GM12878 (cell line): ENCODE measurements around the gene FCHSD2. TPM values are rescaled to one million over a fixed set of nuclear protein-coding genes. Genes with fewer than 3 reads are reported as not detected.
A peak's percentile ranks its signal among the peaks of the same experiment; 100 is the strongest.

Experiments used
- ATAC-seq: fragments of 200-7000 bp; cut with Tn5 transposase; 3 replicates; pipeline ENCODE4 v1.9.1; 2020; ENCODE audit warnings: mild to moderate bottlenecking, moderate library complexity
- BruUV-seq: library from RNA; stranded (reverse); fragments of 400-500 nt; replicated peaks from 2 replicates; lab custom pipeline; 2021; lab: Mats Ljungman, UMichigan
- CTCF ChIA-PET: fragments of 300-600 bp; sonication (Branson Sonifier 250); formaldehyde crosslinking; extraction: SDS; loops from one replicate; lab custom pipeline; 2021; ENCODE audit warnings: inconsistent platforms; lab: Yijun Ruan, JAX
- POLR2A ChIA-PET: fragments of 350-600 bp; formaldehyde crosslinking; extraction: SDS; loops from one replicate; lab custom pipeline; 2021; ENCODE audit warnings: inconsistent platforms; lab: Charles Lee
- RAD21 ChIA-PET: fragments of 300-600 bp; sonication (Branson Sonifier 250); formaldehyde crosslinking; loops from one replicate; lab custom pipeline; 2023; ENCODE audit warnings: antibody characterized with exemption; ENCODE audit not compliant: unreplicated experiment; lab: Charles Lee
- SMC1A ChIA-PET: fragments of 300-600 bp; sonication (Branson Sonifier 250); formaldehyde crosslinking; loops from one replicate; lab custom pipeline; 2023; ENCODE audit not compliant: unreplicated experiment, uncharacterized antibody; lab: Charles Lee
- DNase-seq: peaks from one replicate; pipeline ENCODE4 v3.0.0-alpha.2; 2011; ENCODE audit warnings: low read depth, low spot score
- FAIRE-seq: peaks from 3 replicates; lab custom pipeline; 2011; peaks lifted over from hg19 to GRCh38; lab: Jason Lieb, UNC
- H2AFZ ChIP-seq: 2 replicates; pipeline ENCODE4 v1.6.0; 2011; ENCODE audit warnings: low read depth, low read length, control low read depth; ENCODE audit not compliant: control insufficient read depth
- H3K27ac ChIP-seq: 2 replicates; pipeline ENCODE4 v1.5.1; 2011; ENCODE audit warnings: control low read depth; ENCODE audit not compliant: control insufficient read depth, insufficient read depth
- H3K27me3 ChIP-seq, 2 experiments: replicated peaks in 1 of 2; 2 replicates each; pipeline versions ENCODE4 v1.6.0 to v1.6.1; 2011; ENCODE audit warnings: low read length in 1 of 2; ENCODE audit not compliant: control insufficient read depth in 2 of 2, insufficient read depth in 2 of 2
- H3K36me3 ChIP-seq, 2 experiments: 2 replicates each; pipeline ENCODE4 v1.5.1; 2011; ENCODE audit warnings: low read length in 1 of 2; ENCODE audit not compliant: control insufficient read depth in 2 of 2, insufficient read depth in 2 of 2
- H3K4me1 ChIP-seq: 2 replicates; pipeline ENCODE4 v1.6.1; 2011; ENCODE audit warnings: mild to moderate bottlenecking, low read length, moderate library complexity, mixed read lengths; ENCODE audit not compliant: control insufficient read depth, insufficient read depth
- H3K4me2 ChIP-seq: 2 replicates; pipeline ENCODE4 v1.6.0; 2011; ENCODE audit warnings: control low read depth; ENCODE audit not compliant: control insufficient read depth, insufficient read depth
- H3K4me3 ChIP-seq: fragments of 200-600 bp; sonication (generic); 2 replicates; pipeline ENCODE4 v1.5.1; 2016
- H3K79me2 ChIP-seq: 2 replicates; pipeline ENCODE4 v1.6.0; 2011; ENCODE audit warnings: low read length; ENCODE audit not compliant: control insufficient read depth, insufficient read depth
- H3K9ac ChIP-seq: 2 replicates; pipeline ENCODE4 v1.8.0; 2011; ENCODE audit warnings: low read length, control low read depth, mixed read lengths; ENCODE audit not compliant: control insufficient read depth, insufficient read depth
- H3K9me3 ChIP-seq: replicated peaks from 3 replicates; pipeline ENCODE4 v1.5.1; 2011; ENCODE audit warnings: mild to moderate bottlenecking, low read length; ENCODE audit not compliant: control insufficient read depth, insufficient read depth
- H4K20me1 ChIP-seq: 2 replicates; pipeline ENCODE4 v1.6.0; 2011; ENCODE audit not compliant: control insufficient read depth, insufficient read depth
- ASH2L ChIP-seq: fragments of 300-600, 200-600 bp; sonication (generic); IDR thresholded peaks from 2 replicates; pipeline ENCODE4 v1.6.1; 2017; ENCODE audit warnings: low read depth, mild to moderate bottlenecking, borderline replicate concordance
- BCL11A ChIP-seq: IDR thresholded peaks from 2 replicates; pipeline ENCODE4 v1.6.1; 2011; ENCODE audit warnings: low read depth, low read length
- BRCA1 ChIP-seq: IDR thresholded peaks from 2 replicates; pipeline ENCODE4 v1.6.1; 2011; ENCODE audit warnings: low read depth, low read length, improper control_type of control experiment
- CHD1 ChIP-seq: IDR thresholded peaks from 2 replicates; pipeline ENCODE4 v1.6.1; 2012; ENCODE audit warnings: low read depth, low read length, improper control_type of control experiment
- CREM ChIP-seq: IDR thresholded peaks from 2 replicates; pipeline ENCODE4 v1.6.1; 2014; ENCODE audit warnings: antibody characterized with exemption, low read depth
- IRF4 ChIP-seq: IDR thresholded peaks from 2 replicates; pipeline ENCODE4 v1.6.1; 2011; ENCODE audit warnings: low read depth, low read length
- JUNB ChIP-seq: IDR thresholded peaks from 2 replicates; pipeline ENCODE4 v1.6.1; 2016; ENCODE audit warnings: antibody characterized with exemption, mild to moderate bottlenecking
- NR2F1 ChIP-seq: fragments of 450-650 bp; conservative IDR thresholded peaks from 2 replicates; pipeline ENCODE4 v1.6.1; 2017; ENCODE audit warnings: mild to moderate bottlenecking
- POLR2AphosphoS5 ChIP-seq: IDR thresholded peaks from 2 replicates; pipeline ENCODE4 v1.6.1; 2011; ENCODE audit warnings: mild to moderate bottlenecking, low read length, inconsistent platforms
- RAD51 ChIP-seq: fragments of 450-650 bp; IDR thresholded peaks from 2 replicates; pipeline ENCODE4 v1.6.1; 2016; ENCODE audit warnings: moderate library complexity, mild to moderate bottlenecking, inconsistent platforms
- SIX5 ChIP-seq: IDR thresholded peaks from 2 replicates; pipeline ENCODE4 v1.6.1; 2011; ENCODE audit warnings: mild to moderate bottlenecking, low read depth, low read length, moderate library complexity; ENCODE audit not compliant: severe bottlenecking
- TCF7 ChIP-seq: IDR thresholded peaks from 2 replicates; pipeline ENCODE4 v1.6.1; 2014; ENCODE audit warnings: antibody characterized with exemption, borderline replicate concordance
- YBX1 ChIP-seq: fragments of 450-650 bp; IDR thresholded peaks from 2 replicates; pipeline ENCODE4 v1.6.1; 2016; ENCODE audit warnings: antibody characterized with exemption
- WGBS: methylation state at CpG from one replicate; pipeline ENCODE4 v1.1.6; 2016; ENCODE audit warnings: low lambda C conversion rate; ENCODE audit not compliant: insufficient replicate concordance, insufficient coverage; ENCODE audit errors: missing lambda C conversion rate; 5-methylcytosine and 5-hydroxymethylcytosine counted together
- in situ Hi-C: fragments of 300-500 bp; cut with MboI; formaldehyde crosslinking; loops from 9 replicates; pipeline ENCODE4 v1.14.3; 2018; ENCODE audit warnings: mixed read lengths
- intact Hi-C: fragments of 100-400 bp; cut with micrococcal nuclease; formaldehyde crosslinking; loops from one replicate; pipeline ENCODE4 v1.14.2; 2022; ENCODE audit not compliant: unreplicated experiment
- polyA plus RNA-seq, 11 experiments: library from polyadenylated mRNA; depleted of rRNA in 4 of 11; unstranded in 6 of 11; stranded (reverse) in 5 of 11; fragments of >200 nt; fragmentation: Nextera tagmentation in 4 of 11; fragmentation: Illumina TruSeq in 1 of 11; extraction: Ambion mirVana in 4 of 11; extraction: Trizol in 1 of 11; gene quantifications; 1 replicate in 1 of 11; 2 replicates in 10 of 11; pipeline versions ENCODE4 v1.2.1 to v1.2.3, GENCODE V29; 2011 to 2016; ENCODE audit warnings: inconsistent platforms in 2 of 11, missing spikeins in 2 of 11, low read depth in 1 of 11
- total RNA-seq, 4 experiments: library from RNA; depleted of rRNA in 3 of 4; stranded (reverse); fragments of >200 nt in 3 of 4; fragmentation: Illumina TruSeq in 1 of 4; extraction: Trizol in 1 of 4; gene quantifications; 2 replicates each; pipeline versions ENCODE4 v1.2.1 to v1.2.3, GENCODE V29; 2013 to 2021
- TF ChIP-seq, protein P1 (sequence below): fragments of 450-650 bp; IDR thresholded peaks from 2 replicates; pipeline ENCODE4 v1.6.1; 2016; ENCODE audit warnings: mild to moderate bottlenecking
- TF ChIP-seq, protein P2 (sequence below): IDR thresholded peaks from 2 replicates; pipeline ENCODE4 v1.6.1; 2011; ENCODE audit warnings: mild to moderate bottlenecking, low read depth, low read length, moderate library complexity; ENCODE audit not compliant: insufficient replicate concordance
- TF ChIP-seq, protein P3 (sequence below): fragments of 450-650 bp; IDR thresholded peaks from 2 replicates; pipeline ENCODE4 v1.6.1; 2017; ENCODE audit warnings: low read depth, mild to moderate bottlenecking, moderate library complexity
- TF ChIP-seq, protein P4 (sequence below): IDR thresholded peaks from 2 replicates; pipeline ENCODE4 v1.6.1; 2012; ENCODE audit warnings: low read depth, low read length, improper control_type of control experiment

The FCHSD2 gene
- total and polyA plus RNA-seq, 10 of the 15 experiments (the other 5 are each of a cell fraction or from before 2014, with no cell fraction given): 13.2 to 89.8 (median 47.8) TPM

DNA sequence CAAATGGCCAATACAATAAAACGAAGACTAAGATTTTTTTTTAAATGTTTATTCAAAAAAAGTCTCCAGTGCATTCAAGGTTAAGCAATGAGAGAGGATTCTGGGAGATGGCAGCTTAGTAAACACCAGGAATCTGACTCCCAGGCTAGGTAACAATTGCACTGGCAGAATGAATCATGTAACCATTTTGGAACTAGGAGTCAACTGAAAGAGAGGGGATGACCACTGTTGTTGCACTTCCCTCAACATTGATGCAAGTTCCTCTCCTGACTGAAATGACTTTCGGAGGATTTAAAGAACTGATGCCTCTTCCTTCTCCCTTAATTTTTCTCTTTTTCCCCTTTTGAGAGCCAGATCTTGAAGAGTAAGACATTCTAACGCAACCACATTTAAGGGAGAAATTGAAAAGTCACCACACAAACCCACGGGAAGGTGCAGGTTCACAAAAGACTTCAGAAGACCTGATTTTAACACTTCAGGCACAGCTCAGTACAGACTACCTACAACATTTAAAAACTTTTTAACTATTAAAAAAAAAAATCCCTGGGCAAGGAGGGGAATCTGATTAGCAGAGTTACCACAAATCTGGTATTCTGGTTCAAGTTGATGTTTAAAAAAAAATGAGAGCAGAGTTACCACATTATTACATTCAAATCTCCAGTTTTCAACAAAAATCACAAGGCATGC lies 56.8 kb downstream of the FCHSD2 start (continued):
- TF ChIP-seq, protein P1, sequence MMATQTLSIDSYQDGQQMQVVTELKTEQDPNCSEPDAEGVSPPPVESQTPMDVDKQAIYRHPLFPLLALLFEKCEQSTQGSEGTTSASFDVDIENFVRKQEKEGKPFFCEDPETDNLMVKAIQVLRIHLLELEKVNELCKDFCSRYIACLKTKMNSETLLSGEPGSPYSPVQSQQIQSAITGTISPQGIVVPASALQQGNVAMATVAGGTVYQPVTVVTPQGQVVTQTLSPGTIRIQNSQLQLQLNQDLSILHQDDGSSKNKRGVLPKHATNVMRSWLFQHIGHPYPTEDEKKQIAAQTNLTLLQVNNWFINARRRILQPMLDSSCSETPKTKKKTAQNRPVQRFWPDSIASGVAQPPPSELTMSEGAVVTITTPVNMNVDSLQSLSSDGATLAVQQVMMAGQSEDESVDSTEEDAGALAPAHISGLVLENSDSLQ: no peak
- TF ChIP-seq, protein P2, sequence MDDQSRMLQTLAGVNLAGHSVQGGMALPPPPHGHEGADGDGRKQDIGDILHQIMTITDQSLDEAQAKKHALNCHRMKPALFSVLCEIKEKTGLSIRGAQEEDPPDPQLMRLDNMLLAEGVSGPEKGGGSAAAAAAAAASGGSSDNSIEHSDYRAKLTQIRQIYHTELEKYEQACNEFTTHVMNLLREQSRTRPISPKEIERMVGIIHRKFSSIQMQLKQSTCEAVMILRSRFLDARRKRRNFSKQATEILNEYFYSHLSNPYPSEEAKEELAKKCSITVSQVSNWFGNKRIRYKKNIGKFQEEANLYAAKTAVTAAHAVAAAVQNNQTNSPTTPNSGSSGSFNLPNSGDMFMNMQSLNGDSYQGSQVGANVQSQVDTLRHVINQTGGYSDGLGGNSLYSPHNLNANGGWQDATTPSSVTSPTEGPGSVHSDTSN: no peak
- TF ChIP-seq RAD51: no peak
- TF ChIP-seq ASH2L: no peak

DNA sequence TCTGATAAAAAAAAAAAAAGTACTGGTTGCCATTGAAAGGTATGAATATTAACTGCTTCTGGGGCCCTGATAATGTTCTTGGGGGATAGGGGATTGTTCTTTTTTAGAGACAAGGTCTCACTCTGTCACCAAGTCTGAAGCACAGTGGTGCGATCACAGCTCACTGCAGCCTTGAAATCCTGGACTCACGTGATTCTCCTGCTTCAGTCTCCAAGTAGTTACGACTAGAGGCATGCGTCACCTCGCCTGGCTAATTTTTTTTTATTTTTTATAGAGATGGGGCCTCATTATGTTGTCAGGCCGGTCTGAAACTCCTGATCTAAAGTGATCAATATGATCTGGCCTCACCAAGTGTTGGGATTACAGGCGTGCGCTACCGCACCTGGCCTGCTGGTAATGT lies 63.5 kb downstream of the FCHSD2 start:
- H4K20me1 ChIP-seq: no peaks in the 10 kb centered on the region
- POLR2A ChIA-PET: no interaction called here
- RAD21 ChIA-PET: no interaction called here
- intact Hi-C loops: no loop called here
- no peaks in the 10 kb centered on the region for H3K27me3 ChIP-seq
- H3K79me2 ChIP-seq: peaks cover 45% of the 10 kb centered on the region
- 98% methylated on average over 9 of the region's 9 CpGs for WGBS
- no peak overlapping the region for H3K4me3 ChIP-seq
- H3K36me3 ChIP-seq: peaks cover 2 to 16% of the 10 kb centered on the region in 2 experiments
- in situ Hi-C loops: no loop called here
- no peak overlapping the region for H3K9ac ChIP-seq
- H3K4me1 ChIP-seq: no peaks in the 10 kb centered on the region; the same call in 1 of the 2 replicates
- no peak overlapping the region for H3K4me2 ChIP-seq
- no peak for ATAC-seq
- SMC1A ChIA-PET: interaction anchor here (0.6 to 1.7 kb wide), 5 partner anchors 8 to 126 kb away, joined by 3 to 5 read pairs (median 4); no protein-coding TSS in a partner anchor
- TSS peak; percentile 8 for BruUV-seq
- H3K27ac ChIP-seq: no peak overlapping the region
- FAIRE-seq: no peak
- H3K9me3 ChIP-seq: peaks cover 12% of the 10 kb centered on the region; the same call in 2 of the 3 replicates
- CTCF ChIA-PET: interaction anchor here (1.1 to 1.6 kb wide), 2 partner anchors 9 to 77 kb away, joined by 4 to 5 read pairs; no protein-coding TSS in a partner anchor
- H2AFZ ChIP-seq: no peak overlapping the region
- DNase-seq: no peak
- TF ChIP-seq, protein P3, sequence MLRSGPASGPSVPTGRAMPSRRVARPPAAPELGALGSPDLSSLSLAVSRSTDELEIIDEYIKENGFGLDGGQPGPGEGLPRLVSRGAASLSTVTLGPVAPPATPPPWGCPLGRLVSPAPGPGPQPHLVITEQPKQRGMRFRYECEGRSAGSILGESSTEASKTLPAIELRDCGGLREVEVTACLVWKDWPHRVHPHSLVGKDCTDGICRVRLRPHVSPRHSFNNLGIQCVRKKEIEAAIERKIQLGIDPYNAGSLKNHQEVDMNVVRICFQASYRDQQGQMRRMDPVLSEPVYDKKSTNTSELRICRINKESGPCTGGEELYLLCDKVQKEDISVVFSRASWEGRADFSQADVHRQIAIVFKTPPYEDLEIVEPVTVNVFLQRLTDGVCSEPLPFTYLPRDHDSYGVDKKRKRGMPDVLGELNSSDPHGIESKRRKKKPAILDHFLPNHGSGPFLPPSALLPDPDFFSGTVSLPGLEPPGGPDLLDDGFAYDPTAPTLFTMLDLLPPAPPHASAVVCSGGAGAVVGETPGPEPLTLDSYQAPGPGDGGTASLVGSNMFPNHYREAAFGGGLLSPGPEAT: no peak
- TF ChIP-seq NR2F1 (no peak), TCF7 (no peak), POLR2AphosphoS5 (no peak), YBX1 (no peak), JUNB (no peak), BRCA1 (no peak), SIX5 (no peak), IRF4 (no peak), CREM (no peak), BCL11A (no peak), CHD1 (no peak)
- TF ChIP-seq, protein P4, sequence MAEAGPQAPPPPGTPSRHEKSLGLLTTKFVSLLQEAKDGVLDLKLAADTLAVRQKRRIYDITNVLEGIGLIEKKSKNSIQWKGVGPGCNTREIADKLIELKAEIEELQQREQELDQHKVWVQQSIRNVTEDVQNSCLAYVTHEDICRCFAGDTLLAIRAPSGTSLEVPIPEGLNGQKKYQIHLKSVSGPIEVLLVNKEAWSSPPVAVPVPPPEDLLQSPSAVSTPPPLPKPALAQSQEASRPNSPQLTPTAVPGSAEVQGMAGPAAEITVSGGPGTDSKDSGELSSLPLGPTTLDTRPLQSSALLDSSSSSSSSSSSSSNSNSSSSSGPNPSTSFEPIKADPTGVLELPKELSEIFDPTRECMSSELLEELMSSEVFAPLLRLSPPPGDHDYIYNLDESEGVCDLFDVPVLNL: no peak
